Measurements from ENCODE around the gene ATF6. TPM values are rescaled to one million over a fixed set of nuclear protein-coding genes. Genes with fewer than 3 reads are reported as not detected.

ATF6 gene
- total and polyA plus RNA-seq, 8 donors = 2.2 to 29.5 (median 16.9) TPM

- H3K9me3 ChIP-seq = no peaks in the 10 kb centered on the region
- H3K36me3 ChIP-seq = no peaks in the 10 kb centered on the region
- H3K27ac ChIP-seq = no peak overlapping the region
- DNase-seq (no peak), ATAC-seq (no peak), FAIRE-seq (no peak)
- TF ChIP-seq, protein P1, sequence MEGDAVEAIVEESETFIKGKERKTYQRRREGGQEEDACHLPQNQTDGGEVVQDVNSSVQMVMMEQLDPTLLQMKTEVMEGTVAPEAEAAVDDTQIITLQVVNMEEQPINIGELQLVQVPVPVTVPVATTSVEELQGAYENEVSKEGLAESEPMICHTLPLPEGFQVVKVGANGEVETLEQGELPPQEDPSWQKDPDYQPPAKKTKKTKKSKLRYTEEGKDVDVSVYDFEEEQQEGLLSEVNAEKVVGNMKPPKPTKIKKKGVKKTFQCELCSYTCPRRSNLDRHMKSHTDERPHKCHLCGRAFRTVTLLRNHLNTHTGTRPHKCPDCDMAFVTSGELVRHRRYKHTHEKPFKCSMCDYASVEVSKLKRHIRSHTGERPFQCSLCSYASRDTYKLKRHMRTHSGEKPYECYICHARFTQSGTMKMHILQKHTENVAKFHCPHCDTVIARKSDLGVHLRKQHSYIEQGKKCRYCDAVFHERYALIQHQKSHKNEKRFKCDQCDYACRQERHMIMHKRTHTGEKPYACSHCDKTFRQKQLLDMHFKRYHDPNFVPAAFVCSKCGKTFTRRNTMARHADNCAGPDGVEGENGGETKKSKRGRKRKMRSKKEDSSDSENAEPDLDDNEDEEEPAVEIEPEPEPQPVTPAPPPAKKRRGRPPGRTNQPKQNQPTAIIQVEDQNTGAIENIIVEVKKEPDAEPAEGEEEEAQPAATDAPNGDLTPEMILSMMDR (IDR thresholded peaks at IDR 0.05) = no peak
- H3K27me3 ChIP-seq = no peaks in the 10 kb centered on the region
- intact Hi-C loops (cut with DNase I) = no loop called here
- H3K4me3 ChIP-seq = no peak overlapping the region
- WGBS, 2 donors = 92 to 96% methylated on average over 3 of the region's 3 CpGs
- peaks cover 0 to 5% (median 0%) of the 10 kb centered on the region in 3 donors for H3K4me1 ChIP-seq
Observed at GRCh38 chr1:162007466-162007865, 241.3 kb downstream of the ATF6 start.

- 67 to 72% methylated on average over 5 of the region's 5 CpGs for WGBS, 2 donors
- no peak overlapping the region for H3K4me3 ChIP-seq
- FAIRE-seq (no peak), DNase-seq (no peak), ATAC-seq (no peak)
- no peaks in the 10 kb centered on the region for H3K27me3 ChIP-seq
- H3K27ac ChIP-seq = no peak overlapping the region
- H3K9me3 ChIP-seq = no peaks in the 10 kb centered on the region
- TF ChIP-seq, protein P1 (IDR thresholded peaks at IDR 0.05) = no peak
- H3K36me3 ChIP-seq = no peaks in the 10 kb centered on the region
- peaks cover 0 to 5% (median 0%) of the 10 kb centered on the region in 3 donors for H3K4me1 ChIP-seq
- intact Hi-C loops (cut with DNase I) = no loop called here
Observed at GRCh38 chr1:162008799-162009198, 242.7 kb downstream of the ATF6 start.

GRCh38 chr1:162009501-162010174 lies 243.5 kb downstream of the ATF6 start:
- TF ChIP-seq, protein P1 (IDR thresholded peaks at IDR 0.05) = no peak
- no peaks in the 10 kb centered on the region for H3K9me3 ChIP-seq
- ATAC-seq (peak; percentile 85 to 95 (median 92)), FAIRE-seq (no peak), DNase-seq (peak; percentile 43 to 88 (median 74))
- no peaks in the 10 kb centered on the region for H3K36me3 ChIP-seq
- H3K4me3 ChIP-seq = no peak overlapping the region
- no peak overlapping the region for H3K27ac ChIP-seq
- no peaks in the 10 kb centered on the region for H3K27me3 ChIP-seq
- WGBS, 2 donors = 39 to 46% methylated on average over 9 of the region's 9 CpGs
- H3K4me1 ChIP-seq = peaks cover 0 to 5% (median 0%) of the 10 kb centered on the region in 3 donors
- intact Hi-C loops (cut with DNase I) = no loop called here

GRCh38 chr1:162010175-162010506 lies 244.0 kb downstream of the ATF6 start:
- Histone ChIP-seq H3K27ac (no peak overlapping the region), H3K9me3 (no peaks in the 10 kb centered on the region), H3K36me3 (no peaks in the 10 kb centered on the region), H3K4me3 (no peak overlapping the region), H3K4me1 (peaks cover 0 to 5% (median 0%) of the 10 kb centered on the region in 3 donors), H3K27me3 (no peaks in the 10 kb centered on the region)
- FAIRE-seq (no peak), DNase-seq (peak in 2 of 6 donors; percentile 19 to 22), ATAC-seq (peak; percentile 27 to 69 (median 50))
- intact Hi-C loops (cut with DNase I) = no loop called here
- TF ChIP-seq, protein P1 (IDR thresholded peaks at IDR 0.05) = no peak
- WGBS, 2 donors = 33 to 52% methylated on average over 3 of the region's 3 CpGs

- FAIRE-seq (no peak), DNase-seq (no peak)
Observed at GRCh38 chr1:162011337-162012012, 245.4 kb downstream of the ATF6 start.

More at GRCh38 chr1:162011337-162012012, 245.4 kb downstream of the ATF6 start:
- intact Hi-C loops (cut with DNase I) = no loop called here
- Histone ChIP-seq H3K36me3 (no peaks in the 10 kb centered on the region), H3K4me3 (no peak overlapping the region), H3K27me3 (no peaks in the 10 kb centered on the region), H3K9me3 (no peaks in the 10 kb centered on the region), H3K4me1 (peaks cover 0 to 5% (median 0%) of the 10 kb centered on the region in 3 donors), H3K27ac (no peak overlapping the region)
- TF ChIP-seq, protein P1 (IDR thresholded peaks at IDR 0.05) = no peak
- no peak for ATAC-seq
- 81 to 83% methylated on average over 9 of the region's 9 CpGs for WGBS, 2 donors
